AG20443 (cell line): ENCODE data around the gene NALCN.

ENCODE experiments used
- DNase-seq: peaks from one replicate; pipeline ENCODE4 v3.0.0; 2012; ENCODE audit warnings: low spot score, mixed read lengths

The NALCN gene

GRCh38 chr13:101416181-101417042, at the start of gene NALCN:
Gene NALCN, minus strand, starts transcription at chr13:101416508. Its CDS starts 17,382 bp downstream, at chr13:101399126.
- peak; percentile 75 for DNase-seq

DNA sequence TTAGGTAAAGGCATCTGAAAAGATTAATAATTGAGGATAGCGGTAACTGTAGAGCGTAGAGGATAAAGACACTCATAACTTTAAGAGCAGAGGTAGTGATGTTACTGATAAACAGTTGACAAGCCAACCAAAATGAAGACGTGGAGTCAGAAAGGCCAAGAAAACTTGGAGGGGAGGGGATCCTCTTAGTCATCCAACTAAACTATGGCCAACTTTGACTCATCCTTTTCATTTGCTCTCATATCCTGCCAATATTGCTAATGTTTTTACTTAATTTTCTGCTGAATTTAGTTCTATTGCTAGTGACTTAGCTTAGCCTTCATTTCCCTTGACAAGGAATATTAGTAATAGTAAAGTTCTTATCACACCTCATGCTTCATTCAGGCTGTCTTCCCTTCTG, 49.6 kb upstream of the NALCN start:
- peak; percentile 27 for DNase-seq

DNA sequence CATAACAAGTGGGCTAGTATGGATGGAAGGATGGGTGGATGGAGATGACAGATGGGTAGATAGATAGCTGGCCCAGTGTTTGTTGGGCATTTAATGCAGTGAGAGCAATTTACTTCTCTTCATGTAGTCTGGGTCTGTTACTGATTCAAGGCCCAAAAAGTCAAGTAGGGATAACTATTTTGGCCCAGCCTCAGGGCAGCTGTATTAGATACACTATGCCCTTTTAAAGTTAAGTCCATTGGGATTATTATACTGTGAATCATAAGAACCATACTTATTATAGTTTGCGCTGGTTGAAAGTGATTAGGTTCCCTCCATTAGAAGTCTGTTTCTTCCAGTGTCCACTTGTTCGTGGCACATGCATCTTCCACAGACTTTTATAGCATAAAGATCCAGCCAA, 40.9 kb upstream of the NALCN start:
- DNase-seq, result no peak

DNA sequence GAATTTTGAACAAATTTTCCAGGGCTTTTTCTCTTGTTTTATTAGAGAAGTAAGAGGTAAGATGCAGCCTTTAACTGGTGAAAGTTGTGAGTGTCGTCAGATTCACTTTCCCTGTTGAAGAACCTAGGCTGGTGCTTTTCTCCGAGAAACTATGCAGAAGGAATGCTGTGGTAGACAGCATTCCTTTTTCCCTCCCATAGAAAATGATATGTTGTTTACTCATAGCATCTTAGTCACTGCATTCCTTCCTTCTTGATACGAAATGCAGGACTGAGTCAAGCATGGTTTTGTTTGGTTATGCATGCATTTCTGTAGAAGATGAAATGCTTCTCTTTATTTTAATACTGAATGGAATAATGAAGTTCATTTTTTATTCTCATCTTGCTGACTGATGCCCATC, 39.6 kb upstream of the NALCN start:
- peak; percentile 76 for DNase-seq

- no peak for DNase-seq
These were observed 38.5 kb upstream of the NALCN start for GRCh38 chr13:101454767-101455166.

DNA sequence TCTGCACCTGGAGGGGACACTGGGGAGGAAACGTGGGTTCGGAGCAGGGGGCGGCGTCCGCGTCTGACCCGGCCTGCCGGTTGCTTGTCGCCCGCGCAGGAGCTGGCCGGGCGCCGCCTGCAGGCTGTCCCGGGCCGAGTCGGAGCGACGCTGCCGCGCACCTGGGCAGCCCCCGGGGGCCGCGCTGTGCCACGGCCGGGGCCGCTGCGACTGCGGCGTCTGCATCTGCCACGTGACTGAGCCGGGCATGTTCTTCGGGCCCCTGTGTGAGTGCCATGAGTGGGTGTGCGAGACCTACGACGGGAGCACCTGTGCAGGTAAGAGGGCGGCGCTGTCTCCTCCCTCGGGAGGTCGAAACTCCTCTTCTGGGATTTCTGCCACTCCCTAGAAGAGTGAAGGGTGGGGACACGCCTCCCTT, 37.5 kb upstream of the NALCN start:
- peak; percentile 43 for DNase-seq

- DNase-seq, result peak; percentile 72
These were observed 36.5 kb upstream of the NALCN start, which contains the start of gene ITGBL1 for GRCh38 chr13:101452519-101453485. Gene ITGBL1, plus strand, starts transcription at chr13:101452675. Its CDS starts 159 bp downstream, at chr13:101452834.

GRCh38 chr13:101451641-101452040, 35.3 kb upstream of the NALCN start:
- DNase-seq, result no peak

DNA sequence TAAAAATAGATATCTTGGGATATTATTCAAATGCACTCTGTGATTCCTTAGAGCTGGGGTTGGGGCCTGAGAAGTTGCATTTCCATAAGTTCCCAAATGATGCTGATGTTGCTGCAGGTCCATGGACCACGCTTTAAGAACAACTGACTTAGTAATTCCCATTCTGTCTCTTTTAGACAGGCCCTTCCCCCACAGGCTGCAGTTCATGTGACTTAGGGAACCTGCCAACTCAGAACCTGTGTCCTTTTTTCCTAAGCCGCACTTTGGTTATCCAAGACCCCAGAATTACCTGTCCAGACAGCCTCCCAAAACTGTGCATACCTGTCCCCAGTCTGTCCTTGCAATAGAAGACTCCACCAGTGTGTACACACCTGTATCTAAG, 34.4 kb upstream of the NALCN start:
- no peak for DNase-seq

GRCh38 chr13:101449790-101450748, 33.8 kb upstream of the NALCN start:
- peak; percentile 57 for DNase-seq

DNA sequence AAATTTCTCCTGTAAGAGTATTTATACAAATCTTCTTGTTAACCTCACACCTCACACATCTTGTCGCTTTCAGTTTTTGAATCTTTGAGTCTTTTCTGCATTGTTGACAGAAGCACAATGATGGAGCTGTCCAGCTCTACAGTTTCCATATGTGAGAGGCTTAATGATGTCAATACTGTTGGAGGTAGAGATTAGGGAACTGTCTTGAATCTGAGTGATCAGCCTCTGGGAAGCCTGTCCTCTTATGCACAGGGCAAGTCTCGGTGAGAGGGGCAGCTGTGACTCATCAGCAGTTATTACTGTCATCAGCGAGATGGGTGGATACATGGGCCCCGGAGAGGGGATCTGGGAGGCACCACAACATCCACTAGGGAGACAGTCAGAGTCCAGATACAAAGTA, 31.5 kb upstream of the NALCN start:
- DNase-seq, result no peak

GRCh38 chr13:101434486-101434885, 18.2 kb upstream of the NALCN start:
- DNase-seq, result no peak

- DNase-seq, result no peak
These were observed 17.6 kb upstream of the NALCN start for GRCh38 chr13:101433895-101434294.

- no peak for DNase-seq
These were observed 13.4 kb upstream of the NALCN start for GRCh38 chr13:101429733-101430132.

DNA sequence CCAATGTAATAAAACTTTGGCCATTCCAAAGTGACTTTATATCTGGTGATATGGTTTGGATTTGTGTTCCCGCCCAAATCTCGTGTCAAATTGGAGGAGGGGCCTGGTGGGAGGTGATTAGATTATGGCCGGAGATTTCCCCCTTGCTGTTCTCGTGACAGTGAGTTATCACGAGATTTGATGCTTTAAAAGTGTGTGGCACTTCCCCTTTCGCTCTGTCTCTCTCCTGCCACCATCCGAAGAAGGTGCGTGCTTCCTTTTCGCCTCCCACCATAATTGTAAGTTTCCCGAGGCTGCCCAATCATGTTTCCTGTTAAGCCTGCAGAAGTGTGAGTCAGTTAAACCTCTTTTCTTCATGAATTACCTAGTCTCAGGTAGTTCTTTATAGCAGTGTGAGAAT, 9.3 kb upstream of the NALCN start:
- no peak for DNase-seq

- DNase-seq, result no peak
These were observed 8.8 kb upstream of the NALCN start for GRCh38 chr13:101425156-101425471.

- DNase-seq, result peak; percentile 22
These were observed 8.3 kb upstream of the NALCN start for GRCh38 chr13:101424381-101425155.

- no peak for DNase-seq
These were observed 7.6 kb upstream of the NALCN start for GRCh38 chr13:101423872-101424271.

- no peak for DNase-seq
These were observed 1.2 kb upstream of the NALCN start for GRCh38 chr13:101417501-101417900.

- DNase-seq, result no peak
These were observed 717 bp upstream of the NALCN start for GRCh38 chr13:101417043-101417406.
